HepG2 (cell line): Measurements from ENCODE around the gene DEFB108B. TPM values are rescaled to one million over a fixed set of nuclear protein-coding genes. Genes with fewer than 3 reads are reported as not detected.
"Not testable (repeated sequence)": the region's sequence is repeated elsewhere in the genome, so short reads cannot be mapped to it uniquely, and the experiment has no call there.

Experiments
- ATAC-seq: fragments of 200-7000 bp; cut with Tn5 transposase; 3 replicates; pipeline ENCODE4 v1.9.1; 2020; ENCODE audit warnings: mild to moderate bottlenecking, moderate library complexity
- BruUV-seq: library from RNA; stranded (reverse); fragments of 400-500 nt; replicated peaks from 2 replicates; lab custom pipeline; 2021; lab: Mats Ljungman, UMichigan
- CTCF ChIA-PET: fragments of 300-600 bp; formaldehyde crosslinking; extraction: SDS; loops from one replicate; lab custom pipeline; 2021; ENCODE audit warnings: low total read pairs, inconsistent platforms, low intra/inter-chr PET ratio; lab: Yijun Ruan, JAX
- POLR2A ChIA-PET: fragments of 350-600 bp; sonication (Branson Sonifier 250); formaldehyde crosslinking; loops from one replicate; lab custom pipeline; 2020; ENCODE audit warnings: antibody characterized with exemption, inconsistent platforms; lab: Yijun Ruan, JAX
- DNase-seq: peaks from one replicate; pipeline ENCODE4 v3.0.0-alpha.2; 2015; ENCODE audit warnings: low spot score
- FAIRE-seq: peaks from 3 replicates; lab custom pipeline; 2011; peaks lifted over from hg19 to GRCh38; lab: Jason Lieb, UNC
- H2AFZ ChIP-seq: one replicate; pipeline ENCODE4 v1.6.1; 2011; ENCODE audit warnings: low read length, inconsistent platforms
- H3K27ac ChIP-seq: fragments of 300-600 bp; 3 replicates; pipeline ENCODE4 v1.8.0; 2011; ENCODE audit warnings: mixed run types, mild to moderate bottlenecking, mixed read lengths, low read length, inconsistent platforms; ENCODE audit not compliant: insufficient read depth; ENCODE audit errors: extremely low read length
- H3K27me3 ChIP-seq, 2 experiments: fragments of 200-600 bp in 1 of 2; 2 replicates in 1 of 2; 3 replicates in 1 of 2; pipeline versions ENCODE4 v1.6.0 to v1.8.0; 2011; ENCODE audit warnings: low read length in 2 of 2, mild to moderate bottlenecking in 2 of 2, moderate library complexity in 2 of 2, inconsistent platforms in 1 of 2; ENCODE audit not compliant: insufficient read depth in 2 of 2, control insufficient read depth in 1 of 2
- H3K36me3 ChIP-seq, 2 experiments: fragments of 200-600 bp in 1 of 2; replicated peaks in 1 of 2; 2 replicates in 1 of 2; 3 replicates in 1 of 2; pipeline versions ENCODE4 v1.5.1 to v1.8.0; 2011; ENCODE audit warnings: low read length in 2 of 2, inconsistent platforms in 1 of 2; ENCODE audit not compliant: insufficient read depth in 2 of 2, control insufficient read depth in 1 of 2
- H3K4me1 ChIP-seq: 2 replicates; pipeline ENCODE4 v1.5.1; 2012; ENCODE audit warnings: low read length, inconsistent platforms; ENCODE audit not compliant: insufficient read depth
- H3K4me2 ChIP-seq: 2 replicates; pipeline ENCODE4 v1.6.0; 2011; ENCODE audit warnings: low read depth, low read length, inconsistent platforms
- H3K4me3 ChIP-seq, 3 experiments: fragments of 200-600 bp in 1 of 3; sonication (generic), shearing (Covaris generic) in 1 of 3; replicated peaks in 1 of 3; 2 replicates each; pipeline ENCODE4 v1.5.1; 2011 to 2016; ENCODE audit warnings: low read length in 3 of 3, inconsistent platforms in 2 of 3, low read depth in 2 of 3, mild to moderate bottlenecking in 2 of 3, control low read depth in 1 of 3, mixed read lengths in 1 of 3; ENCODE audit not compliant: insufficient read depth in 1 of 3
- H3K79me2 ChIP-seq: one replicate; pipeline ENCODE4 v1.6.1; 2011; ENCODE audit warnings: low read length, inconsistent platforms; ENCODE audit not compliant: insufficient read depth
- H3K9ac ChIP-seq: 2 replicates; pipeline ENCODE4 v1.6.0; 2011; ENCODE audit warnings: mild to moderate bottlenecking, low read depth, low read length, inconsistent platforms; ENCODE audit not compliant: insufficient read depth
- H3K9me3 ChIP-seq: 2 replicates; pipeline ENCODE4 v1.5.1; 2012; ENCODE audit warnings: mild to moderate bottlenecking, low read length
- H4K20me1 ChIP-seq: 2 replicates; pipeline ENCODE4 v1.6.0; 2011; ENCODE audit warnings: inconsistent platforms, mild to moderate bottlenecking, low read length, moderate library complexity; ENCODE audit not compliant: insufficient read depth
- POLR2A ChIP-seq, 2 experiments: IDR thresholded peaks; 2 replicates each; pipeline ENCODE4 v1.6.1; 2011; ENCODE audit warnings: low read depth in 2 of 2, low read length in 2 of 2, mild to moderate bottlenecking in 1 of 2, moderate library complexity in 1 of 2; ENCODE audit not compliant: insufficient read depth in 1 of 2
- ZNF629 ChIP-seq: sonication (generic); formaldehyde crosslinking; conservative IDR thresholded peaks from 2 replicates; pipeline ENCODE4 v1.5.0; 2020; ENCODE audit warnings: missing genetic modification reagents
- WGBS: methylation state at CpG from one replicate; pipeline ENCODE4 v1.1.6; 2017; ENCODE audit warnings: low lambda C conversion rate; 5-methylcytosine and 5-hydroxymethylcytosine counted together
- in situ Hi-C: cut with HindIII; loops from 2 replicates; pipeline ENCODE4 v1.10.0; 2017; ENCODE audit warnings: low pct_unique_long_range_greater_than_20kb; ENCODE audit not compliant: extremely low pct_ligation_motif_present
- intact Hi-C: fragments of 100-400 bp; cut with micrococcal nuclease; formaldehyde crosslinking; loops from one replicate; pipeline ENCODE4 v1.10.0; 2022; ENCODE audit not compliant: unreplicated experiment
- polyA plus RNA-seq, 8 experiments: library from polyadenylated mRNA; depleted of rRNA in 3 of 8; stranded (reverse) in 7 of 8; unstranded in 1 of 8; fragments of >200 nt; fragmentation: Illumina TruSeq in 4 of 8; extraction: Trizol in 4 of 8; gene quantifications; 2 replicates each; pipeline versions ENCODE4 v1.2.1 to v1.2.3, GENCODE V29; 2011 to 2016; ENCODE audit warnings: low read depth in 4 of 8, missing spikeins in 1 of 8, mixed read lengths in 1 of 8; ENCODE audit not compliant: insufficient read depth in 1 of 8
- total RNA-seq, 5 experiments: library from RNA; depleted of rRNA; stranded (reverse); fragments of >200 nt; fragmentation: Illumina TruSeq; extraction: Trizol; gene quantifications; 2 replicates each; pipeline ENCODE4 v1.2.3, GENCODE V29; 2016; ENCODE audit warnings: low read depth in 1 of 5
- TF ChIP-seq, protein P1 (sequence below): sonication (generic); formaldehyde crosslinking; IDR thresholded peaks from 2 replicates; pipeline ENCODE4 v1.5.1; 2020; ENCODE audit warnings: mild to moderate bottlenecking, missing genetic modification reagents, moderate library complexity
- TF ChIP-seq, protein P2 (sequence below): sonication (generic); formaldehyde crosslinking; IDR thresholded peaks from 2 replicates; pipeline ENCODE4 v1.4.0; 2020; ENCODE audit warnings: missing genetic modification reagents
- TF ChIP-seq, protein P3 (sequence below): sonication (generic); formaldehyde crosslinking; IDR thresholded peaks from 2 replicates; pipeline ENCODE4 v1.4.0; 2020; ENCODE audit warnings: mild to moderate bottlenecking, missing genetic modification reagents

The DEFB108B gene
- total and polyA plus RNA-seq, 2 of the 13 experiments (the other 11 are each of a cell fraction or from before 2014, with no cell fraction given): not detected

DNA sequence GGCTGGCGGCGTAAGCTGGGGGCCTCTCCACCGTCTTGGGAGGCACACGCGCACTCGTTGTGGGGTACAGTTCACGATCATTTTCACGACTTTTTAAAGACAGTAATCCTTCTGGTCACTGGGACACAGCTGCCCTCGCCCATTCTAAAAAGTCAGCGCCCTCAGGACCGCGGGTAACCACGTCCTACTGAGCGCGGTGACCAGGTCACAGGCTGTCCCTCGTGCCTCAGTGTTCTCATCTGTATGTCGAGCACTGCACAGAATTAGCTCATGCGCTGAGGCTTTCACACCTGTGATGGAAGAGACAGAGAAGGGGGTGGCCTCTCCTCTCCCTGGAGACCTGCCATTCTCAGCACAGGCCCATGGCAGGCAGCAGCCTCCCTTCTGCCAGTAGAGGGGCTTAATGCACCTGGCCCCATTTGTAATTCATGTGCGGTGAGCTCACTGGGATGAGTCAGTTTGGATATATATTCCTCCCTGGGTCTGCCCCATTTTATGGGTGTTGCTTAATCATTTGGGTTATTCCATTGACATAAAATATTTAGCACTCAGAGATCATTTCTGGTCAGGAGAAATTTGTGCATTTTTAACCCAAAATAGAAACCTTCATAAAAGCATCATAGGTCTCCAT is 45.1 kb upstream of the DEFB108B start:
- H3K4me1 ChIP-seq: peaks cover 17% of the 10 kb centered on the region
- CTCF ChIA-PET, FAIRE-seq, H3K36me3 ChIP-seq, H4K20me1 ChIP-seq, in situ Hi-C loops, DNase-seq, H3K9me3 ChIP-seq, H3K79me2 ChIP-seq, ATAC-seq, H3K27me3 ChIP-seq, intact Hi-C loops, H2AFZ ChIP-seq: not testable (repeated sequence)
- POLR2A ChIA-PET: interaction anchor here (0.6 kb wide), 1 partner anchor 1344 kb away, joined by 3 read pairs; no protein-coding TSS in a partner anchor
- peak overlapping the region; percentile 71 for H3K9ac ChIP-seq
- BruUV-seq: TSS peak; percentile 82
- WGBS: 0% methylated on average over 6 of the region's 19 CpGs
- peak overlapping the region; percentile 68 for H3K4me2 ChIP-seq
- TF ChIP-seq, protein P1, sequence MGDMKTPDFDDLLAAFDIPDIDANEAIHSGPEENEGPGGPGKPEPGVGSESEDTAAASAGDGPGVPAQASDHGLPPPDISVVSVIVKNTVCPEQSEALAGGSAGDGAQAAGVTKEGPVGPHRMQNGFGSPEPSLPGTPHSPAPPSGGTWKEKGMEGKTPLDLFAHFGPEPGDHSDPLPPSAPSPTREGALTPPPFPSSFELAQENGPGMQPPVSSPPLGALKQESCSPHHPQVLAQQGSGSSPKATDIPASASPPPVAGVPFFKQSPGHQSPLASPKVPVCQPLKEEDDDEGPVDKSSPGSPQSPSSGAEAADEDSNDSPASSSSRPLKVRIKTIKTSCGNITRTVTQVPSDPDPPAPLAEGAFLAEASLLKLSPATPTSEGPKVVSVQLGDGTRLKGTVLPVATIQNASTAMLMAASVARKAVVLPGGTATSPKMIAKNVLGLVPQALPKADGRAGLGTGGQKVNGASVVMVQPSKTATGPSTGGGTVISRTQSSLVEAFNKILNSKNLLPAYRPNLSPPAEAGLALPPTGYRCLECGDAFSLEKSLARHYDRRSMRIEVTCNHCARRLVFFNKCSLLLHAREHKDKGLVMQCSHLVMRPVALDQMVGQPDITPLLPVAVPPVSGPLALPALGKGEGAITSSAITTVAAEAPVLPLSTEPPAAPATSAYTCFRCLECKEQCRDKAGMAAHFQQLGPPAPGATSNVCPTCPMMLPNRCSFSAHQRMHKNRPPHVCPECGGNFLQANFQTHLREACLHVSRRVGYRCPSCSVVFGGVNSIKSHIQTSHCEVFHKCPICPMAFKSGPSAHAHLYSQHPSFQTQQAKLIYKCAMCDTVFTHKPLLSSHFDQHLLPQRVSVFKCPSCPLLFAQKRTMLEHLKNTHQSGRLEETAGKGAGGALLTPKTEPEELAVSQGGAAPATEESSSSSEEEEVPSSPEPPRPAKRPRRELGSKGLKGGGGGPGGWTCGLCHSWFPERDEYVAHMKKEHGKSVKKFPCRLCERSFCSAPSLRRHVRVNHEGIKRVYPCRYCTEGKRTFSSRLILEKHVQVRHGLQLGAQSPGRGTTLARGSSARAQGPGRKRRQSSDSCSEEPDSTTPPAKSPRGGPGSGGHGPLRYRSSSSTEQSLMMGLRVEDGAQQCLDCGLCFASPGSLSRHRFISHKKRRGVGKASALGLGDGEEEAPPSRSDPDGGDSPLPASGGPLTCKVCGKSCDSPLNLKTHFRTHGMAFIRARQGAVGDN: peak; percentile 46; the same call in 1 of the 2 replicates
- peak; percentile 45; the same call in 1 of the 2 replicates for TF ChIP-seq ZNF629 (CRISPR knock-in tag)
- TF ChIP-seq, protein P2, sequence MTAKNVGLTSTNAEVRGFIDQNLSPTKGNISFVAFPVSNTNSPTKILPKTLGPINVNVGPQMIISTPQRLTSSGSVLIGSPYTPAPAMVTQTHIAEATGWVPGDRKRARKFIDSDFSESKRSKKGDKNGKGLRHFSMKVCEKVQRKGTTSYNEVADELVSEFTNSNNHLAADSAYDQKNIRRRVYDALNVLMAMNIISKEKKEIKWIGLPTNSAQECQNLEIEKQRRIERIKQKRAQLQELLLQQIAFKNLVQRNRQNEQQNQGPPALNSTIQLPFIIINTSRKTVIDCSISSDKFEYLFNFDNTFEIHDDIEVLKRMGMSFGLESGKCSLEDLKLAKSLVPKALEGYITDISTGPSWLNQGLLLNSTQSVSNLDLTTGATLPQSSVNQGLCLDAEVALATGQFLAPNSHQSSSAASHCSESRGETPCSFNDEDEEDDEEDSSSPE: 0 out of 2 replicates have a peak, but pooled peaks have one; percentile 6
- TF ChIP-seq POLR2A (IDR thresholded peaks at IDR 0.05; ENCODE audit: insufficient read depth in 1 of 2, low read depth in 2 of 2, low read length in 2 of 2): 0 out of 4 replicates have a peak, but pooled peaks of 1 of the 2 experiments have one; percentile 27
- TF ChIP-seq, protein P3, sequence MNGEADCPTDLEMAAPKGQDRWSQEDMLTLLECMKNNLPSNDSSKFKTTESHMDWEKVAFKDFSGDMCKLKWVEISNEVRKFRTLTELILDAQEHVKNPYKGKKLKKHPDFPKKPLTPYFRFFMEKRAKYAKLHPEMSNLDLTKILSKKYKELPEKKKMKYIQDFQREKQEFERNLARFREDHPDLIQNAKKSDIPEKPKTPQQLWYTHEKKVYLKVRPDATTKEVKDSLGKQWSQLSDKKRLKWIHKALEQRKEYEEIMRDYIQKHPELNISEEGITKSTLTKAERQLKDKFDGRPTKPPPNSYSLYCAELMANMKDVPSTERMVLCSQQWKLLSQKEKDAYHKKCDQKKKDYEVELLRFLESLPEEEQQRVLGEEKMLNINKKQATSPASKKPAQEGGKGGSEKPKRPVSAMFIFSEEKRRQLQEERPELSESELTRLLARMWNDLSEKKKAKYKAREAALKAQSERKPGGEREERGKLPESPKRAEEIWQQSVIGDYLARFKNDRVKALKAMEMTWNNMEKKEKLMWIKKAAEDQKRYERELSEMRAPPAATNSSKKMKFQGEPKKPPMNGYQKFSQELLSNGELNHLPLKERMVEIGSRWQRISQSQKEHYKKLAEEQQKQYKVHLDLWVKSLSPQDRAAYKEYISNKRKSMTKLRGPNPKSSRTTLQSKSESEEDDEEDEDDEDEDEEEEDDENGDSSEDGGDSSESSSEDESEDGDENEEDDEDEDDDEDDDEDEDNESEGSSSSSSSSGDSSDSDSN (CRISPR knock-in tag): 0 out of 2 replicates have a peak, but pooled peaks have one; percentile 6
- H3K27ac ChIP-seq: peak overlapping the region; percentile 77
- H3K4me3 ChIP-seq: peak overlapping the region; percentile 63 to 71 (median 69); a peak in 5 of 6 replicates
